T-helper 1 cell treated with Interleukin-12 subunit alpha and Interleukin-12 subunit beta and Interleukin-4 antibody, amounts not matched to agents 30 ng/mL and 1 ng/mL, for 36 hours (primary cell): ENCODE measurements around the gene DAPK3. TPM values are rescaled to one million over a fixed set of nuclear protein-coding genes. Genes with fewer than 3 reads are reported as not detected.

Source experiments
- intact Hi-C: fragments of 100-400 bp; cut with micrococcal nuclease; formaldehyde crosslinking; loops from one replicate; pipeline ENCODE4 v1.15.1; 2024
- total RNA-seq: library from RNA; stranded (reverse); gene quantifications from 2 replicates; pipeline ENCODE4 v1.2.3, GENCODE V29; 2022

Gene DAPK3
- total RNA-seq, 1 donor from 2014 or later: 42.6 TPM

DNA sequence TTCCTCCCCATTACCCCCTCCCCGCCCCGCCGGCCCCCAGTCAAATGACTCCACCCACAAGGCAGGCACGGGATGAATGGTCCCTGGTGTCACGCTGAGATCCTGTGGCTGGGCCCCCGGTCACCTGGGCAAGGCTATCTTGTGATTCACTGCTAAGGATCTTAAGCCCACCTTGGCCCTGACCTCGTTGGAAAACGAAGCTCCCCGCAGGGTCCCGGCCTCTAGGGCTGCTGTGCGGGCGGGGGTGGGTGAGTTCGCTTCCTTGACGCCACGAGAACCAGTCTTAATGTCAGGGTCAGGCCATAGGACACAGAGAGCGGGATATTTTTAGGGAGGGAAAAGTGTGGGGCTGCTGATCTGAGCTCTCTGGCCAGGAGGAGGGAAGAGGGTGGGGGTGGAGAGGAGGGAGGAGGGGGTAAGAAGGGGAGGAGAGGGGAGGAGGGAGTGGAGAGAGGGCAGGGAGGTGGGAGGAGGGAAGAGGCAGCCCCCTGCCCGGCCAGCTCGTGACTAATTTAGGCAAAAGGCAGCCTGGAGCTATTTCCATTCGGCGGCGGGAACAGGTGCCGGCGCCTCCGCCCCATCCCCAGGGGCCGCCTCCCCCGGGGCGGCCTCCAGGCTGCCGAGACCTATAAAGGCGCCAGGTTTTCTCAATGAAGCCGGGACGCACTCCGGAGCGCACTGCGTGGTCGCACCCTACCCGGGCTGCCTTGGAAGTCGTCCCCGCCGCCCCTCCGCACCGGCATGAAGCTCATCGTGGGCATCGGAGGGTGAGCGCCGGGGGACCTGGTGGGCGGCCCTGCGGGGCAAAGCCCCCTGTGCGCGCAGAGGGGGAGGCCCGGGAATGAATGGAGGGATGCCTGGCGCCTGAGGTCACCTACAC, 37.7 kb downstream of the DAPK3 start, which contains the start of gene NMRK2:
Gene NMRK2, plus strand, starts transcription at position 139 of the 880 bp plus-strand sequence. Its CDS starts 603 bp downstream, at position 742.
- intact Hi-C loops: no loop called here

DNA sequence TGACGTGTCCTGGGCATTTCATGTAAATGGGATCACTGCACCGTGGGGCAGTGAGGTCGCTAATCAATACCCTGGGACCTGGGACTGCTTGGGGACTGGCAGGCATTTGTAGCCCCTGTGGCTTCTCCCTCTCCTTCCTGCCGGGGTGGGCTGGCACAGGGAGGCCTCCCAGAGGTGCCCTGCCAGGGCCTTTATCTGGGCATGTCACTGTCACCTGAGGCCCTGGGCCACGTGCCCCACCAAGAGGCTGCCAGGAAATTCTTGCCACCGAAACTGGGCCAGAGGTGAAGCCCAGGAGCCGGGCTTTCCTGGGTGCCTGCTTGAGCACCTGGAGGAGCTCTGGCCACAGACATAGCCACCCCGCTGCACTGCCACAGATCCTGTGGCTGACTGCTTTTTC, 39.9 kb downstream of the DAPK3 start:
- intact Hi-C loops: no loop called here

DNA sequence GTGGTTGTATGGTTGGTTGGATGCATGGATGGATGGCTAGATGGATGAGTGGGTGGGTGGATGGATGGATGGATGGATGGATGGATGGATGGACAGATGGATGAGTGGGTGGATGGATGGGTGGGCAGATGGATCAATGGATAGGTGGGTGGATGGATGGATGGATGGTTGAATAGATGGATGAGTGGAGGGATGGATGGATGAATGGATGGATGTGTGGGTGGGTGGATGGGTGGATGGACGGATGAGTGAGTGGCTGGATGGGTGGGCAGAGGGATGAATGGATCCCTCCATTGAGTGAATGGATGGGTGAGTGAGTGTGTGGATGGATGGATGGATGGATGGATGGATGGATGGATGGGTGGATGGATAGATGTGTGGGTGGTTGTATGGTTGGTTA, 47.0 kb downstream of the DAPK3 start:
- intact Hi-C loops: no loop called here

DNA sequence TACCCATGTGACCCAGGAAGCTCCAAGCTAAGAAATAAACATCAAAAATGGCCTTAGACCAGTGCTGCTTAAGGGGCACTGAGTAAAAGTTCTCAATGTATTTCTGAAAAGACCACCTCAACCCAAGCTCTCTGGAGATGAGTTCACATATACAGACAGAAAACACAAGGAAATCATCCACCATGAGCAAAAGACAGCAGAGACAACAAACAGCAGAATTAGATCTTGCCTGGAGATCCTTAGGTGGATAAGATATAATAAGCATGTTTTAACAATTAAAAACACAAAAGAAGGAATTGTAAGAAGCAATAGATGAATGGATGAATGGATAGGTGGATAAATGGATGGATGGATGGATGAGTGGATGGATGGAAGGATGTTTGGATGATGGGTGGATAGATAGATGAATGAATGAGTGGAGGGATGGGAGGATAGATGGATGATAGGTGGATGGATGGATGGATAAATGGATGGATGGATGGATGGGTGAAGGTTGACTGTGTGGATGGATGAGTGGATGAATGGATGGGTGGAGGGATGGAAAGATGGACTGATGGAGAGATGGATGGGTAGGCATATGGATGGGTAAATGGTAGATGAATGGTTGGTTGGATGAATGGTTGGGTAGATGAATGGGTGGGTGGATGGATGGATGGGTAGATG, 47.7 kb downstream of the DAPK3 start:
- intact Hi-C loops: no loop called here

DNA sequence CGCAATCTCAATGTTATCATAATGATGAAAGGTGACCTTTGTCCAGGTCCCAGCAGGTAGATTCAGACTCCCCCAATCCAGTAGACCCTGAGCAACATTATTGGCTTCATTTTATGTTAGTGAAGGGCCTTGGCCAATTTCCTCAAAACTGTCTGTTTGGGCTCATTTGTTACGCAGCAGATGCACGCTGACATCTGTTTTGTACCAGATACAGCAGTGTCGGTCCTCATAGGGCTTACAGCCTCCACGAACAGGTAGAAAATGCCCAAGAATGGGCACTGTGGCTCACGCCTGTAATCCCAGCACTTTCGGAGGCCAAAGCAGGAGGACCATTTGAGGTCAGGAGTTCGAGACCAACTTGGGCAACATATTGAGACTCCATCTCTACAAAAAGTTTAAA, 51.1 kb downstream of the DAPK3 start:
- intact Hi-C loops: no loop called here

DNA sequence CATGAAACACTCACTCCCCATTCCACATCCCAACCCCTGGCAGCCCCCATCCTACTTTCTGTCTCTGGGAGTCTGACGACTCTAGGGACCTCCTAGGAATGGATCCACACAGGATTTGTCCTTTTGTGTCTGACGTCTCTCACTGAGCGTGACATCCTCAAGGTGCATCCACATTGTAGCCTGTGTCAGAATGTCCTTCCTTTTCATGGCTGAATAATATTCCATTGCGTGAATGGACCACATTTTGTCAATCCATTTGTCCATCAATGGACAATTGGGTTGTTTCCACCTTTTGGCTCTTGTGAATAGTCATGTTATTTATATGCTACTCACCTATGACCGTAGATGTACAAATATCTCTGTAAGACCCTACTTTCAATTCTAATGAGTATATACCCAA, 54.9 kb downstream of the DAPK3 start:
- intact Hi-C loops: no loop called here

DNA sequence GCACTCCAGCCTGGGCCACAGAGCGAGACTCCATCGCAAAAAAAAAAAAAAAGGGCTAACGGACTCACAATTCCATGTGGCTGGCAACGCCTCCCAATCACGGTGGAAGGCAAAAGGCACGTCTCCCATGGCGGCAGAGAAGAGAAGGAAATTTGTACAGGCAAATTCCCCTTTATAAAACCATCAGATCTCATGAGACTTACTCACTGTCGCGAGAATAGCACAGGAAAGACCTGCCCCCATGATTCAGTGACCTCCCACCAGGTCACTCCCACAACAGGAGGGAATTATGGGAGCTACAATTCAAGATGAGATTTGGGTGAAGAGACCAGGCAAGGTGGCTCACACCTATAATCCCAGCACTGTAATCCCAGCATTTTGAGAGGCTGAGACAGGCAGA, 56.7 kb downstream of the DAPK3 start:
- intact Hi-C loops: no loop called here

DNA sequence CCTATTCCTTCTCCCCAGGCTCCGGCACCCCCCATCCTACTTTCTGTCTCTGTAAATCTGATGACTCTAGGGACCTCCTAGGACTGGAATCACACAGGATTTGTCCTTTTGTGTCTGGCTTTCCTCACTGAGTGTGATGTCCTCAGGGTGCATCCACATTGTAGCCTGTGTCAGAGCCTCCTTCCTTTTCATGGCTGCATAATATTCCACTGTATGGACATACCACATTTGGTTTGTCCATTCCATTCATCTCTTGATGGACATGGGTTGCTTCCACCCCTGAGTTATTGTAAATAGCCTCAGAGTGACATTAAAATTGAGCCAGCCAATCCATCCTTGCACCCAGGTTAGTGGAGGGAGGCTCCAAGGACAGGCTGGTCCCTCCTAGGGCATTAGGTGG, 60.8 kb downstream of the DAPK3 start:
- intact Hi-C loops: no loop called here

Other genes starting within 250 kb of the DAPK3 start
- gene APBA3, start 209.4 kb downstream of the DAPK3 start, total RNA-seq: 63.4 and 67.9 TPM in 2 replicates
- 93.9 and 94.5 TPM in 2 replicates for gene MRPL54, start 208.4 kb downstream of the DAPK3 start, total RNA-seq
- gene RAX2, start 198.9 kb downstream of the DAPK3 start, total RNA-seq: not detected in 2 replicates
- gene MATK, start 184.7 kb downstream of the DAPK3 start, total RNA-seq: 9.0 and 11.2 TPM in 2 replicates
- gene ZFR2, start 102.1 kb downstream of the DAPK3 start, total RNA-seq: 0.25 and 0.32 TPM in 2 replicates
- not detected in 2 replicates for gene ATCAY, start 90.4 kb downstream of the DAPK3 start, total RNA-seq
- gene NMRK2, start 38.0 kb downstream of the DAPK3 start, total RNA-seq: not detected in 2 replicates
- gene EEF2, start 14.4 kb upstream of the DAPK3 start, total RNA-seq: 1,694 and 1,729 TPM in 2 replicates
- 38.4 and 40.5 TPM in 2 replicates for gene PIAS4, start 36.6 kb upstream of the DAPK3 start, total RNA-seq
- 41.6 and 41.8 TPM in 2 replicates for gene ZBTB7A, start 95.8 kb upstream of the DAPK3 start, total RNA-seq
- gene MAP2K2, start 153.0 kb upstream of the DAPK3 start, total RNA-seq: 144 and 156 TPM in 2 replicates
- gene CREB3L3, start 182.5 kb upstream of the DAPK3 start, total RNA-seq: not detected in 2 replicates
- gene SIRT6, start 211.5 kb upstream of the DAPK3 start, total RNA-seq: 49.5 and 49.6 TPM in 2 replicates
- gene ANKRD24, start 211.6 kb upstream of the DAPK3 start, total RNA-seq: 0.63 and 0.69 TPM in 2 replicates